SK-N-MC (cell line): ENCODE results near the gene CD163.

Experiments used
- EZH2 ChIP-seq: fragments of 200-600 bp; sonication (generic); IDR thresholded peaks from one replicate; pipeline ENCODE4 v1.6.1; 2017; ENCODE audit warnings: antibody characterized with exemption
- POLR2AphosphoS5 ChIP-seq: IDR thresholded peaks from 2 replicates; pipeline ENCODE4 v1.6.1; 2012; ENCODE audit warnings: mild to moderate bottlenecking, low read depth, low read length, borderline replicate concordance

GRCh38 chr12:7434670-7435069 lies 68.9 kb downstream of the CD163 start:
- no peak for TF ChIP-seq EZH2
- TF ChIP-seq POLR2AphosphoS5 = no peak
